Measurements from ENCODE around the gene CACNA1S. TPM values are rescaled to one million over a fixed set of nuclear protein-coding genes. Genes with fewer than 3 reads are reported as not detected.
A peak's percentile ranks its signal among the peaks of the same experiment; 100 is the strongest.

Gene CACNA1S
- not detected in 2 replicates for total RNA-seq (2014; rRNA removed; shearing (Covaris generic))

DNA sequence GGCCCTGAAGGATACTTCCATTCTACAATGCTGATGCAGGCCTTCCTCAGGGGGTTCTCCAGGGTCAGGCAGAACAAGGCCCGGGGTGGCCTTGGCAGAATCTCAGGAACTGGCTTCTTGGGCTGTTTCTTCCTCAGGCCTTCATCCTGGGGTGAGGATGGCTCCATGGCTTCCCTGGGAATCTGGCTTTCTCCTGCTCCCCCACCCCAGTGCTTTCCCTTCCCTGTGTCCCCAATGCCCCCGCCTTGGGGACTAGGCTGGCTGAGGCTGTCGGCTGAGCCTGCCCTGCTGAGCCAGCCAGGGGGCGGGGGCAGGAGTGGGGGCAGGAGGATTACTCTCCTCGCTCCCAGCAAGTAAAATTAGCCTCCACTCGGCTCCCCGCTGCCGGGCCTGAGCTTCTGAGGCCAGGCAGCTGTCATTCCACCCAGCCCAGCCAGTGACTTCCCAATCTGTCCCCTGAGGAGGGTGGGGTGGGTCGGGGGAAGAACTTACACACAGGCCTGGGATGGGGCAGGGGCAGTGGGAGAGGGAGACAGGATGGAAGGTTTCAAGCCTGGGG is at the start of gene CACNA1S:
CACNA1S (minus strand) TSS at position 254 of the 559 bp plus-strand sequence; CDS start at position 167, 87 bp downstream.
- no peak for DNase-seq (ENCODE audit: low spot score)

- no peak for DNase-seq (ENCODE audit: low spot score)
These were observed 45.7 kb upstream of the CACNA1S start for GRCh38 chr1:201157949-201158348.

DNA sequence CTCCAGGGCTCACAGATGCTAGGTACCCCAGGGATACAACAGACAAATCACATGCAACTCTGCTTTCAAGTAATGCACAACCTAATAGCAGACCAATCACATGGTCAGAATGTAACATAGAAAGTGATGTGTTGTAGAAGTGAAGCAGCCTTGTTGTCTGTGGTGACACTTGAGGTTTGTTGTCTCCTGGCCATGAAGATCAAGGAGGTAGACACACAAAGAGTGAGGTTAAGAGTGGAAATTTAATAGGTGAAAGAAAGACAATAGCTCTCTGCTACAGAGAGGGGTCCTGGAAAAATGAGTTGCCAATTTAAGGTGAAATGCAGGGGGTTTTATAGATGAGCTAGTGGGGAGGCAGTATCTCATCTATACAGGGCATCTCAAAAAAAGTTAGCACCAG is 44.6 kb upstream of the CACNA1S start:
- DNase-seq (ENCODE audit: low spot score): no peak

DNA sequence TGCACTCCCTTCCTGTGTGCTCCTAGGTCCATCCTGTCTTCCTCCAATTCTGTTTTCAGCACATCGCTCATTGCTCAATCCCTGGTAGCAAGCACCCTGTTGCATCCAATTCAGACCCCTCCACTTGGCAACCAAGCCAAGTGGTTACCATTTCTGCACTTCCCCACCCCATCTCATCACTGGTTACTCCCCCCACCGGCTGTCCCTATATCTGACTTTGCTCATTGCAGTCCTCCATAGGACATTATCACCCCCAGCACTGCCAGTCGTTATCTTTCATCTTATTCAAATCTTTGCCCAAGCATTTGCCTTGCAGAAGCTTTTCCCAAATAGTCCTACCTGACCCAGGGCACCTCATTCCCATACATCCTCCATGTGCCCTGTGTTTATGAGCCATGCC is 44.1 kb upstream of the CACNA1S start:
- no peak for DNase-seq (ENCODE audit: low spot score)

DNA sequence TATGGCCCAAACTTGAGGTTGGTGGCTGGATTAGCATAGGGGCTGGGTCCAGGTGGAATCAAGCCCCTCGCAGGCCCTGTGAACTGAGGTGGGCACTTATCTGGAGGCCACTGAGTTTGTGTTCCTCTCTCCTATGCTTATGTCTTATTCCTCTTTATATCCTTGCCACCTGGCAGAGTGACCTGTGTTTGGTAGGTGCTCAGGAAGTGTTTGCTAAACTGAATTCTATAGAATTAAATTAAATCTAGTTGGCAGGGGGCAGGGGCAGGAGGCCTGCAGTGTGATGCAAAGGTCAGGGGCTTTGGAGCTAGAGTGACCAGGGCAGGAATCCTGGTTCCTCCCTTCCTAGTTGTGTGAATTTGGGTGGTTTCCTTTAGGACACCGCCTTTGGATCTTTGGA is 43.1 kb upstream of the CACNA1S start:
- no peak for DNase-seq (ENCODE audit: low spot score)

- DNase-seq (ENCODE audit: low spot score): peak; percentile 93
These were observed 42.4 kb upstream of the CACNA1S start, which contains the start of gene TMEM9 for GRCh38 chr1:201154389-201155165. Gene TMEM9 (minus strand): TSS chr1:201154474. CDS start chr1:201153923, 551 bp downstream.

- peak; percentile 51 for DNase-seq (ENCODE audit: low spot score)
These were observed 41.5 kb upstream of the CACNA1S start for GRCh38 chr1:201153474-201154388.

GRCh38 chr1:201149400-201149799 is 37.2 kb upstream of the CACNA1S start:
- peak; percentile 45 for DNase-seq (ENCODE audit: low spot score)

DNA sequence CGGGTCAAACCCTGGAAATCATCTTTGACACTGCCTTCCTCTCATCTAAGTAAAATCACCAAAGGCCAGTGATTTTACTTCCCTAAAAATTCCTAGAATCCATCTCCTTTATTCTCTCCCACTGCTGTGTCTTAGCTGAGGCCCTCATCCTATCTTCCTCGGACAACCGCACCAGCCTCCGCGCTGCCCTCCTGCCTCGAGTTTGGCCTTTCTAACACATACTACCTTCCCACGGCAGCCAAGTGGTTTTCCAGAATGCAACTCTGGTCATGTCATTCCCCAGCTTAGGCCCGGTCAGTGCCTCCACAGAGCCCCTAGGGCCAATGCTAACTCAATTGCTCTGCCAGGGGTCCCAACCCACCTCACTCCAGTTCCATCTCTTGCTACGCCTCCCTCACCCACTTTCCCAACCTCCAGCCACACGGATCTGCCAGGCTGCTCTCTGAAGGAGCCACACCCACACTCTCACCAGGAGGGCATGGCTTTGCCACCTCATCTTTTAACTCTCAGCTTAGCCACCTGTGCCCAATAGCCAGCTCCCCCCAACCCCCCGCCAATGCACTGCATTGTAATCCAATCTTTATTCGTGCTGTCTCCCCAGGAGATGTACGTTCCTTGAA is 35.3 kb upstream of the CACNA1S start:
- DNase-seq (ENCODE audit: low spot score): no peak

DNA sequence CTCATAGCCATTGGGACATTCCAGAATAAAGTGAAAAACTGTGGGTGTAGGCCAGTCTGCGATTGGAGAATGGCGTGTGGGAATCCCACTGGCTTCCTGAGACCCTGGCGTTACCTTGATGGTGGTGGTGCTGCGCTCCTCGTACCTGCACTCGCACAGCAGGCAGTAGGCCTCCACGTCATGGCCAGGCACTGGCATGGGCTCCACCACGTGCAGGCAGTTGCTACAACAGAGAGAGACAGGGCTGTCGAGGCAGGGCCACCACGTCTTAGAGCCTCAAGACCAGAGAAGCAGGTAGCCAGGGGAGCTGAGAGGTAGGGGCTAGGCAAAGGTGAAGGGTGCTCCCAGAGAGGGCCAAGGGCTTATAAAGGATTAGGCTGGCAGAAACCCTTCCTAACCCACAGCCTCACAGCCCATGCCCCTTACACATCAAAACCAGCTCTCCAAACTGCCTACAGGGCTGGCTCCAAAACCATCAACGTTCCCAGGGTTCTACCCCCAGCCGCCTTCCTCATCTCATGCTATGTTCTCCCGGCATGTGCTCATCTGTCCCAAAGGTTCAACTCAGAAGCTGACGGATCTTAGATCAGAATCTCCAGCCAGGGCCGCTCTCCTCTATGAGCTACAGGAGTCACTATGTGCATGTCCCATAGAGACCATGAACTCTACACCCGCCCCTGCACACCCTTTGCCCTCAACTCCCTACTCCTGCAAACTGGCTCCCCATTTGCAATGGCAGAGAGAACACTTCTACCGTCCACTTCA is 34.6 kb upstream of the CACNA1S start:
- DNase-seq (ENCODE audit: low spot score): no peak

DNA sequence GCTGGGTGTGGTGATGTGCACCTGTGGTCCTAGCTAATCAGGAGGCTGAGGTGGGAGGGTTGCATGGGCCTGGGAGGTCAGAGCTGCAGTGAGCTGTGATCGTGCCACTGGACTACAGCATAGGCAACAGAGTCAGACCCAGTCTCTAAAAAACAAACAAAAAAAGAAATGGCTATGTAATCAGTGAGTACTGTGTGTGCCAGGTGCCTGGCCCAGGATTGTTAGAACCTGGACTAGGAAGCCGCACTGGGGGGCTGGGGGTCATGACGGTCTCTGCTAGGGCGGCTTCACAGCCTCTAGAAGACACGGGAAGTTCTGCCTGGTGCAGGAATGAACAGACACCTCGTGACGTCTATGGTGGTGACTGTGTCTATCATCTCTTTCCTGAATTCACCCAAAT is 33.6 kb upstream of the CACNA1S start:
- no peak for DNase-seq (ENCODE audit: low spot score)

- no peak for DNase-seq (ENCODE audit: low spot score)
These were observed 32.9 kb upstream of the CACNA1S start for GRCh38 chr1:201145132-201145531.

GRCh38 chr1:201144701-201145100 is 32.5 kb upstream of the CACNA1S start:
- DNase-seq (ENCODE audit: low spot score): no peak

DNA sequence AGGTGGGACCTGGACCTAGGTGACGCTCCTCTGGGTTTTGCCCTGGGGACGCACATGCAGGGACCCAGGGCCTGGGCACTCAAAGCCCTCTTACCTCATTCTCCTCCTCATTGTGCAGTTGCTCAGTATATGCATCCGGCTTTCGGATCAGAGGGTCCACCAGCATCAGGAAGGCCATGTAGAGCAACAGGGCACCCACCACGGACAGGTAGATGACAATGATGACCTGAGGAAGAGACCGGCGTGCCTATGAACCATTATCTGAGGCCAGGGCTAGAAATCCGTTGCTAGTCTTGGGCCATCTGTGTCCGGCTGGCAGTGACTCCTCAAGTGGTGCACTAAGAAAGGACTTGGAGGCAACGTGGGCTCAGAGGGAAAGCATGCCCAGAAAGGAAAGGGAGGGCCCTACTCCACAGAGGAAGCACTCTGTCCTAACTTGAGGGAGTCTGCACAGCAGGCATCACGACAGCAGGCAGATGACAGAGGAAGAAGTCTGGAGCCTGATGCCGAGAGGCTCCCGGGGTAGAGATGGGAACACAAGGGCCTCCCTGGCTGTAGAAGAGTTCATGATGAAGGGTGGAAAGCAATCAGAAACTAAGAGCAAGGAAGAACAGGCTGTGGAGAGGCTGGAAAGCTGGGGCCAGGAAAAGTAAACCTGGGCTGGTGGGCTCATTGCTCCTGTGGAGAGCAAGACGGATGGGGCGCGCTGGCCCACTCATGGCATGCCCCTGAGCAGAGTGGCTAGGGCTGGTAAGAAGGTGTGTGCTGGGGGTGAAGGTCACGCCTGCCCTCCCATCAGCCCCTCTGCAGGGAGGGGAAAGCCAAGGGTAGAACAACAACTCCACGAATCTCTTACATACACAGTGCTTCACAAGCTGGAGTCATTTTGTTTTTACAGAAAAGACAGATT is 31.8 kb upstream of the CACNA1S start:
- no peak for DNase-seq (ENCODE audit: low spot score)

DNA sequence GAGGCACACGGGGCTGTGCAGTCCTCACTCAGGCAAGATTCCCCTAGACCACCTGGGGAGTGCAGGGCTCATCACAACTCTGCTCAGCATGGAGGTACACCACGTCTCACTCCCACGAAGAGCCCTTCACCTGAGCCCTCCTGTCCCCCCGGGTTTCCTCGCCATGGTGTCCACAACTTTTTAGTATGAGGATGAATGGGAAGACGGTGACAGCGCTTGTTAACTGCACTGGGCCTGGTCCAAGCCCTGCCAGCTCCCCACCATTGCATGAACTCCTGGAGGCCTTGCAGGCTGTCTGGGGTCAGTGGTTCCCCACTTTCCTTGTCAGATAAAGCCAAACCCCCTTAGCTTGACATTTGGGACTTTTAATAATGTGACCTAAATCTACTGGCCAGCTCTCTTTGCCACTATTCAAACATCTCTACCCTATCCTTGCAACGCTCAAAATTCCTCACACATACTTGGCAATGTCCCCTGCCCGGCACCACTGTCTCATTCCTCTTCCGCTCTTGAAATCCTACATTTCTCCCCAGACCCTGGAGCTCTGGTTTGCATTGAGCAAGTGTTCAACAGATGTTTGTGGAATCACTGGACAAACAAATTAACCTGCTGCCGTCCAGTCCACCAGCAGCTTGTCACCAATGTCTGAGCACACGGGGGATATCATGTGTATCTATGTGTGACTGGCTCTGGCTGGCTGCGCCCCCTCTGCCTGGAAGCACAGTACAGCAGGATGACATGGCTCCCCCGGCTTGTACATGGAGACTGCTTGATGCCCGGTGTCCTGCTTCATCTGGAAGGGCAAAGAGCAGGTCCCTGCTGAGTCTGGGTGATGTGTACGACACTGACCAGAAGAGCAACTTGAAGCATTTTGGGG is 30.9 kb upstream of the CACNA1S start:
- DNase-seq (ENCODE audit: low spot score): no peak

DNA sequence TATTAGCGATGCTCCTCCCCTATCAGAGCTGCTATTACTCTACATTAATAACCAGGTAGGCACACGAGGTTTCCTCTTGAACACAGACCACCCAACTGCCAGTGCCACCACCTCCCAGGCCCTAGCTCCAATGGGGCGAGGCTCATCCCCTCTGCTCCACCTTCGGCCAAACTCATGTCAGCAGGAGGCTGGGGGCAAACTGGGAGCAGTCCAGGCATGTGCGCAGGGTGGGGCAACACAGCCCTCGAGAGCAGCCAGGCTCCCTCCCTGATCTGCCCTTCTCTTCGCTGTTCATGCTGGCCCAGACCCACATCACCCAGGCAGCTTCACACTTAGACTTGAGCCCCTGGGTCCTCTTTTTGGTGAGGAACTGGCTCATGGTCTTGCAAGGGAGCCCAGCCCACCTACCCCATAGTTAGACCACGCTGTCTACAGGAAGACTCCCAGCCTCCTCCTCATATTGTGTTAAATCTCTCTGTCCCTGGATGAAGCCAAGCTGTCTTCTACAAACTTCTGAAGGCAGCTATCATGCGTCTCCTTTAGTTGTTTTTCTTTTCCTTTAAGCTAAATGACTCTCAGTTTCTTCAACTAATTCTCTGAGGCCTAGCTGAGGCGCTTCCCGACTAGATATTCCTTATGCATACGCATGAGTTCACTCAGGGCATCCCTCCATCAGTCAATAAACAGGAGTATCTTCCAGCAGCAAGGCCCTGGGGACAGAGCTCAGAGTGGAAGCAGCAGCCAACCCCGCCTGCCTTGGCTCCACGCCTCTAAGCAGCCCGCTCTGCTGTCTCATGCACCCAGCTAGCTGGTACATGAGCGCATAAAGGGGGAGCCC is 30.0 kb upstream of the CACNA1S start:
- no peak for DNase-seq (ENCODE audit: low spot score)

- DNase-seq (ENCODE audit: low spot score): no peak
These were observed 29.2 kb upstream of the CACNA1S start for GRCh38 chr1:201141418-201141817.

GRCh38 chr1:201140941-201141260 is 28.7 kb upstream of the CACNA1S start:
- no peak for DNase-seq (ENCODE audit: low spot score)
